ENCODE data around the gene RBM38. TPM values are rescaled to one million over a fixed set of nuclear protein-coding genes. Genes with fewer than 3 reads are reported as not detected.

Gene RBM38
- total and polyA plus RNA-seq, 9 donors: 6.3 to 77.6 (median 36.6) TPM

GRCh38 chr20:57422254-57422653 is 31.1 kb downstream of the RBM38 start:
- no peaks in the 10 kb centered on the region for H3K27me3 ChIP-seq
- H3K36me3 ChIP-seq: no peaks in the 10 kb centered on the region
- intact Hi-C loops (cut with DNase I): no loop called here
- TF ChIP-seq EP300 (IDR thresholded peaks at IDR 0.05): no peak
- no peak for TF ChIP-seq POLR2A (IDR thresholded peaks at IDR 0.05)
- TF ChIP-seq, protein P1, sequence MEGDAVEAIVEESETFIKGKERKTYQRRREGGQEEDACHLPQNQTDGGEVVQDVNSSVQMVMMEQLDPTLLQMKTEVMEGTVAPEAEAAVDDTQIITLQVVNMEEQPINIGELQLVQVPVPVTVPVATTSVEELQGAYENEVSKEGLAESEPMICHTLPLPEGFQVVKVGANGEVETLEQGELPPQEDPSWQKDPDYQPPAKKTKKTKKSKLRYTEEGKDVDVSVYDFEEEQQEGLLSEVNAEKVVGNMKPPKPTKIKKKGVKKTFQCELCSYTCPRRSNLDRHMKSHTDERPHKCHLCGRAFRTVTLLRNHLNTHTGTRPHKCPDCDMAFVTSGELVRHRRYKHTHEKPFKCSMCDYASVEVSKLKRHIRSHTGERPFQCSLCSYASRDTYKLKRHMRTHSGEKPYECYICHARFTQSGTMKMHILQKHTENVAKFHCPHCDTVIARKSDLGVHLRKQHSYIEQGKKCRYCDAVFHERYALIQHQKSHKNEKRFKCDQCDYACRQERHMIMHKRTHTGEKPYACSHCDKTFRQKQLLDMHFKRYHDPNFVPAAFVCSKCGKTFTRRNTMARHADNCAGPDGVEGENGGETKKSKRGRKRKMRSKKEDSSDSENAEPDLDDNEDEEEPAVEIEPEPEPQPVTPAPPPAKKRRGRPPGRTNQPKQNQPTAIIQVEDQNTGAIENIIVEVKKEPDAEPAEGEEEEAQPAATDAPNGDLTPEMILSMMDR (IDR thresholded peaks at IDR 0.05): no peak
- peaks cover 3% of the 10 kb centered on the region for H3K4me1 ChIP-seq (ENCODE audit: insufficient read depth)
- no peak overlapping the region for H3K27ac ChIP-seq
- no peak for DNase-seq
- H3K4me3 ChIP-seq: no peak overlapping the region
- WGBS, 3 donors: 59 to 69% (median 64%) methylated on average over 7 of the region's 7 CpGs
- no peaks in the 10 kb centered on the region for H3K9me3 ChIP-seq

GRCh38 chr20:57425150-57426013 is 34.2 kb downstream of the RBM38 start:
- intact Hi-C loops (cut with DNase I): no loop called here
- no peak for TF ChIP-seq EP300 (IDR thresholded peaks at IDR 0.05)
- Histone ChIP-seq H3K36me3 (no peaks in the 10 kb centered on the region), H3K4me1 (ENCODE audit: insufficient read depth) (no peaks in the 10 kb centered on the region), H3K9me3 (no peaks in the 10 kb centered on the region), H3K27me3 (no peaks in the 10 kb centered on the region), H3K27ac (no peak overlapping the region), H3K4me3 (no peak overlapping the region)
- DNase-seq: no peak
- WGBS, 3 donors: 50 to 57% (median 54%) methylated on average over 17 of the region's 17 CpGs

DNA sequence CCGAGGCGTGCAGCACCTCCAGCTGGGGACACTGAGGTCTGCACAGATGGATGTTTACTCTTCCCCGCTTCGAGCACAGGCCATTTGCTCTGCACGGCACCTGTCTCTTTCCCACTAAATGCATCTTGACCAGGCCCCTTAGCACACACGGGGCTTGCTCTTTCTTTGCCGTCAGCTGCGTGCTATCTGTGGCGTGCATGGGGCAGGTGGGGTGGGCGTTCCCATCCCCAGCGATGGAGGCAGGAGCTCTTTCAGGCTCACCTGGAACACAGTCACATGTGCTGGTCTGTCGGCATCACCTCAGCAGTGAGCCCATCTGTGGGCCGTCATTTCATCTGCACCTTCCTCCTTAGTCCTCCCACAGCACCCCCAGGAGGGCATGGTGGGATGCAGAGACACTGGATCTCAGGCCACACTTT is 35.1 kb downstream of the RBM38 start:
- H3K9me3 ChIP-seq: no peaks in the 10 kb centered on the region
- H3K27ac ChIP-seq: no peak overlapping the region
- H3K4me1 ChIP-seq (ENCODE audit: insufficient read depth): no peaks in the 10 kb centered on the region
- intact Hi-C loops (cut with DNase I): no loop called here
- DNase-seq: no peak
- WGBS, 3 donors: 85 to 89% (median 87%) methylated on average over 13 of the region's 13 CpGs
- TF ChIP-seq POLR2A (IDR thresholded peaks at IDR 0.05) (no peak), EP300 (IDR thresholded peaks at IDR 0.05) (no peak)
- TF ChIP-seq, protein P1 (IDR thresholded peaks at IDR 0.05): no peak
- H3K4me3 ChIP-seq: no peak overlapping the region
- no peaks in the 10 kb centered on the region for H3K36me3 ChIP-seq
- no peaks in the 10 kb centered on the region for H3K27me3 ChIP-seq

DNA sequence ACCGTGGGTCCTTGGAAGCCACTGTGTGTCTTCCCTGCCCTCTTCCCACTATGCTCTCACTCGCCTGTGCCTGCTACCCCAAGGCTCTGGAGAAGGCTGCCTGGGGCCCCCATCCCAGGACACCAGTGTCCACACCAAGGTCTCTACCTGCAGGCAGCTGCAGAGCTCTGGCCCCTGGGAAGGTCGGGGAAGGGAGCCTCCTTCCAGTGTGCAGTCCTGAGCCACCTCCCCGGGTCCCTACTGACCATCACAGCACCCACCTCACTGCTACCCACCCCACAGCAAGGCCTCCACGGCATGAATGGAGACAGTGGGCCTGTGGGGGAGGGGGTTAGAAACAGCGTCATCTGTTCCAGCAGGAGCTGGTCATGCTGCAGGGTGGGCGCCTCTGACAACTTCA is 35.6 kb downstream of the RBM38 start:
- Histone ChIP-seq H3K27me3 (no peaks in the 10 kb centered on the region), H3K4me3 (no peak overlapping the region), H3K27ac (no peak overlapping the region), H3K36me3 (no peaks in the 10 kb centered on the region), H3K9me3 (no peaks in the 10 kb centered on the region), H3K4me1 (ENCODE audit: insufficient read depth) (no peaks in the 10 kb centered on the region)
- no peak for DNase-seq
- intact Hi-C loops (cut with DNase I): no loop called here
- TF ChIP-seq, protein P1 (IDR thresholded peaks at IDR 0.05): no peak
- TF ChIP-seq POLR2A (IDR thresholded peaks at IDR 0.05) (no peak), EP300 (IDR thresholded peaks at IDR 0.05) (no peak)
- WGBS, 3 donors: 79 to 86% (median 80%) methylated on average over 7 of the region's 7 CpGs
